Thoracic aorta (tissue), 2 donors: Measurements from ENCODE around the gene DUSP8. TPM values are rescaled to one million over a fixed set of nuclear protein-coding genes. Genes with fewer than 3 reads are reported as not detected.
"Not testable (repeated sequence)": the region's sequence is repeated elsewhere in the genome, so short reads cannot be mapped to it uniquely, and the experiment has no call there.

ENCODE experiments used
- ATAC-seq: fragments of 150-250 bp; one replicate; pipeline ENCODE4 v1.8.0; 2017; ENCODE audit warnings: low read depth; ENCODE audit not compliant: insufficient number of reproducible peaks, low FRiP score
- DNase-seq: peaks from one replicate; pipeline ENCODE4 v3.0.0-alpha.2; 2020; ENCODE audit warnings: low spot score
- H3K27ac ChIP-seq, 2 donors: fragments of 200-600 bp; sonication (generic); 1 replicate in 1 of 2; 2 replicates in 1 of 2; pipeline ENCODE4 v1.5.1; 2016; ENCODE audit warnings: mild to moderate bottlenecking in 2 of 2, moderate library complexity in 2 of 2
- H3K27me3 ChIP-seq: fragments of 200-600 bp; sonication (generic); replicated peaks from 2 replicates; pipeline ENCODE4 v1.6.0; 2016; ENCODE audit warnings: mild to moderate bottlenecking; ENCODE audit not compliant: insufficient read depth
- H3K36me3 ChIP-seq: fragments of 200-600 bp; sonication (generic); one replicate; pipeline ENCODE4 v1.5.1; 2016
- H3K4me1 ChIP-seq, 2 donors: fragments of 200-600 bp; sonication (generic); 1 replicate in 1 of 2; 2 replicates in 1 of 2; pipeline versions ENCODE4 v1.5.1 to v1.6.0; 2016; ENCODE audit warnings: low read depth in 2 of 2, mild to moderate bottlenecking in 1 of 2; ENCODE audit not compliant: control insufficient read depth in 1 of 2
- H3K4me3 ChIP-seq: fragments of 200-600 bp; sonication (generic); 2 replicates; pipeline ENCODE4 v1.5.1; 2016; ENCODE audit warnings: mild to moderate bottlenecking
- H3K9me3 ChIP-seq: fragments of 200-600 bp; sonication (generic); 2 replicates; pipeline ENCODE4 v1.5.1; 2016
- CTCF ChIP-seq: fragments of 200-600 bp; sonication (generic); IDR thresholded peaks from one replicate; pipeline ENCODE4 v1.5.1; 2019; ENCODE audit warnings: antibody characterized with exemption
- total RNA-seq, 2 donors: library from RNA; depleted of rRNA; stranded (reverse); fragments of >200 nt; gene quantifications; one replicate each; pipeline versions ENCODE4 v1.1.0 to v1.2.3, GENCODE V29; 2016

Gene DUSP8
- total RNA-seq, 2 donors from 2014 or later, result 3.7 to 7.6 TPM

- no peaks in the 10 kb centered on the region for H3K27me3 ChIP-seq
- H3K4me1 ChIP-seq, result peaks cover 29 to 42% of the 10 kb centered on the region in 2 donors
- TF ChIP-seq CTCF, result no peak
- no peaks in the 10 kb centered on the region for H3K9me3 ChIP-seq
- ATAC-seq, result no peak
- no peak for DNase-seq
- H3K27ac ChIP-seq, result no peak overlapping the region
- no peaks in the 10 kb centered on the region for H3K36me3 ChIP-seq
- H3K4me3 ChIP-seq, result no peak overlapping the region
Observed at GRCh38 chr11:1513326-1514296, 58.5 kb downstream of the DUSP8 start.

GRCh38 chr11:1512531-1513258 lies 59.4 kb downstream of the DUSP8 start:
- not testable (repeated sequence) for H3K4me3 ChIP-seq, H3K36me3 ChIP-seq, ATAC-seq, DNase-seq, H3K27me3 ChIP-seq, H3K9me3 ChIP-seq, H3K27ac ChIP-seq
- peaks cover 38 to 51% of the 10 kb centered on the region in 2 donors for H3K4me1 ChIP-seq

- TF ChIP-seq CTCF, result no peak
- no peaks in the 10 kb centered on the region for H3K9me3 ChIP-seq
- H3K4me3 ChIP-seq, result no peak overlapping the region
- no peaks in the 10 kb centered on the region for H3K27me3 ChIP-seq
- H3K4me1 ChIP-seq, result peaks cover 45 to 57% of the 10 kb centered on the region in 2 donors
- ATAC-seq (no peak), DNase-seq (no peak)
- no peaks in the 10 kb centered on the region for H3K36me3 ChIP-seq
- H3K27ac ChIP-seq, result no peak overlapping the region
Observed at GRCh38 chr11:1511937-1512496, 60.1 kb downstream of the DUSP8 start.

GRCh38 chr11:1510928-1511327 lies 61.1 kb downstream of the DUSP8 start:
- H3K36me3 ChIP-seq, result no peaks in the 10 kb centered on the region
- ATAC-seq (no peak), DNase-seq (no peak)
- no peak for TF ChIP-seq CTCF
- no peak overlapping the region for H3K4me3 ChIP-seq
- peaks cover 48 to 67% of the 10 kb centered on the region in 2 donors for H3K4me1 ChIP-seq
- no peaks in the 10 kb centered on the region for H3K9me3 ChIP-seq
- no peaks in the 10 kb centered on the region for H3K27me3 ChIP-seq
- no peak overlapping the region for H3K27ac ChIP-seq

- not testable (repeated sequence) for DNase-seq, H3K36me3 ChIP-seq, H3K27ac ChIP-seq, ATAC-seq, H3K27me3 ChIP-seq, H3K9me3 ChIP-seq, H3K4me3 ChIP-seq
- H3K4me1 ChIP-seq, result peaks cover 44 to 67% of the 10 kb centered on the region in 2 donors
Observed at GRCh38 chr11:1510351-1510750, 61.7 kb downstream of the DUSP8 start.
